ENCODE results near the gene RAD51B. TPM values are rescaled to one million over a fixed set of nuclear protein-coding genes. Genes with fewer than 3 reads are reported as not detected.

RAD51B gene
- total and polyA plus RNA-seq, 3 donors from 2014 or later: 5.5 to 22.5 (median 19.1) TPM

GRCh38 chr14:68235011-68235410 lies 415.4 kb downstream of the RAD51B start:
- no peak for TF ChIP-seq CTCF (IDR thresholded peaks at IDR 0.05)
- TF ChIP-seq POLR2A (IDR thresholded peaks at IDR 0.05): no peak
- DNase-seq: no peak
- Histone ChIP-seq H3K4me1 (peaks cover 9% of the 10 kb centered on the region), H3K9me3 (no peaks in the 10 kb centered on the region), H3K27ac (no peak overlapping the region), H3K27me3 (no peaks in the 10 kb centered on the region), H3K36me3 (ENCODE audit: low read depth, missing control alignments) (no peaks in the 10 kb centered on the region), H3K4me3 (no peak overlapping the region)
- intact Hi-C loops (cut with DNase I; ENCODE audit: low total_unique reads): no loop called here
- 86 to 87% methylated on average over 3 of the region's 3 CpGs for WGBS, 2 donors

GRCh38 chr14:68236582-68237458 lies 417.2 kb downstream of the RAD51B start:
- no peak for DNase-seq
- H3K27ac ChIP-seq: no peak overlapping the region

GRCh38 chr14:68238551-68238950 lies 419.0 kb downstream of the RAD51B start:
- intact Hi-C loops (cut with DNase I; ENCODE audit: low total_unique reads): no loop called here
- Histone ChIP-seq H3K27me3 (no peaks in the 10 kb centered on the region), H3K4me1 (peaks cover 17% of the 10 kb centered on the region), H3K9me3 (no peaks in the 10 kb centered on the region), H3K36me3 (ENCODE audit: low read depth, missing control alignments) (no peaks in the 10 kb centered on the region), H3K4me3 (no peak overlapping the region), H3K27ac (no peak overlapping the region)
- 66 to 77% methylated on average over 1 of the region's 1 CpG for WGBS, 2 donors
- no peak for TF ChIP-seq POLR2A (IDR thresholded peaks at IDR 0.05)
- no peak for TF ChIP-seq CTCF (IDR thresholded peaks at IDR 0.05)
- no peak for DNase-seq

More at GRCh38 chr14:68236582-68237458, 417.2 kb downstream of the RAD51B start:
- Histone ChIP-seq H3K9me3 (no peaks in the 10 kb centered on the region), H3K36me3 (ENCODE audit: low read depth, missing control alignments) (no peaks in the 10 kb centered on the region), H3K4me3 (no peak overlapping the region), H3K4me1 (peaks cover 17% of the 10 kb centered on the region), H3K27me3 (no peaks in the 10 kb centered on the region)
- intact Hi-C loops (cut with DNase I; ENCODE audit: low total_unique reads): no loop called here
- no peak for TF ChIP-seq CTCF (IDR thresholded peaks at IDR 0.05)
- no peak for TF ChIP-seq POLR2A (IDR thresholded peaks at IDR 0.05)
- WGBS, 2 donors: 41 to 58% methylated on average over 1 of the region's 1 CpG

DNA sequence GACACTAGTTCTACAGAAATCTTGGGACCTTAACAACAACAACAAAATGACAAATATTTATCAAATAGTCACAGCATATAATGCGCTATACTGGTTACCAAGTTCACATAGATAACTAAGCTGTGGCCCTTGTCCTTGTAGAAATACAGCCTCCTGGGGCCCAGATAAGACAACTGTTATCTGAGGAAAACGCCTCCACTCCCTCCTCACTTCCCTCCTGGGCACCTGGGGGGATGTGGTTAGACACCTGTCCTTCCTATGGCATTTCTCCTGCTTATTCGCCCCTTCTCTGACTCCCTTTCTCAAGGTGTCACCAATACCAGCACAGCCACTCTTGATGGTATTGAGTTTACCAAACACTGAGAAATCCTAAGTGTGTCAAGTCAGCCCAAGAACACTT lies 419.4 kb downstream of the RAD51B start:
- Histone ChIP-seq H3K27ac (no peak overlapping the region), H3K9me3 (no peaks in the 10 kb centered on the region), H3K36me3 (ENCODE audit: low read depth, missing control alignments) (no peaks in the 10 kb centered on the region), H3K4me1 (peaks cover 20% of the 10 kb centered on the region), H3K27me3 (no peaks in the 10 kb centered on the region), H3K4me3 (no peak overlapping the region)
- WGBS, 2 donors: 81% methylated on average over 3 of the region's 3 CpGs
- no peak for DNase-seq
- intact Hi-C loops (cut with DNase I; ENCODE audit: low total_unique reads): no loop called here
- no peak for TF ChIP-seq POLR2A (IDR thresholded peaks at IDR 0.05)

DNA sequence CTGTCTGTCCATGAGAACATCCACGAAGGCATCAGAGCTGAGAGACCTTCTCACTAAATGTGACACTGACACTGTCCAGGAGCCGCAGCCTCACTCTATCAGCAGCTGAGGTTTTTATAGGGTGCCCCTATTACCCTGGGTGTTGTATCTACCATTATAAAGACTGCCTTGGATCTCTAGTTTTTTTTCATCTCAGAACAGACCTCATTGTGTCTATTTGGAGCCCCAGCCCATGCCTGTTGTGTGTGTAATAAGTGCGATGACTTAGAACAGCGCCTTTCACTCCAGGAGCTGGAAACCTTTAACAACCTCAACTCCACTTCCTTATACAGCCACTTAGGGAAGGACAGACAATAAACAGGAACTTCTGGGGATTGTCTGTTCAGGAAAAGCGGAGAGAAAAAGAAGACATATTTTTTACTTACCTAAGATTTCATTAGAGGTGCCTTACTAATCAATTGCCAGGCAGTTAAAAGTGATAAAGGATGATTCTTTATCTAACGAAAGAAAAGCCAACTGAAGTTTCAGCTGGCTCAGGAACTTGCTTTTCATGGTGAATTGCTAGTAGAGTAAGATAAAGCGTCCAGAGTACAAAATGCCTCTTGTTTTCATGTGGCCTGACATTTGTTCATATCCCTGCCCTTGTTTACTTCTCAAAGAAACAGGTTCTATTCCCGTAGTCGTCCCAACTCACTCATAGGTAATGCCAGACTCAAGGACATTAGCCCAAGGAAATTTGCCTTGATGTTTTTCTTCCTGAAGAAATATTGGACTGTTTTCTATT lies 420.6 kb downstream of the RAD51B start:
- TF ChIP-seq POLR2A (IDR thresholded peaks at IDR 0.05) (no peak), CTCF (IDR thresholded peaks at IDR 0.05) (no peak)
- H3K9me3 ChIP-seq: no peaks in the 10 kb centered on the region
- WGBS, 2 donors: 55 to 65% methylated on average over 9 of the region's 9 CpGs
- H3K4me1 ChIP-seq: peaks cover 32% of the 10 kb centered on the region
- peak overlapping the region in 1 of 2 donors; percentile 68 for H3K27ac ChIP-seq
- no peak overlapping the region for H3K4me3 ChIP-seq
- intact Hi-C loops (cut with DNase I; ENCODE audit: low total_unique reads): loop anchor here (10.0 kb wide), 2 partner anchors 295 to 575 kb away; no protein-coding TSS in a partner anchor
- H3K36me3 ChIP-seq (ENCODE audit: low read depth, missing control alignments): no peaks in the 10 kb centered on the region
- DNase-seq: no peak
- H3K27me3 ChIP-seq: no peaks in the 10 kb centered on the region
